Prostate gland (tissue), 2 donors: ENCODE measurements around the gene PSTK. TPM values are rescaled to one million over a fixed set of nuclear protein-coding genes. Genes with fewer than 3 reads are reported as not detected.

ENCODE experiments used
- DNase-seq: peaks from one replicate; pipeline ENCODE4 v3.0.0-alpha.2; 2019; ENCODE audit warnings: low spot score
- H3K27ac ChIP-seq, 2 donors: fragments of 200-600 bp; sonication (generic); 2 replicates each; pipeline ENCODE4 v1.5.1; 2017 to 2019
- H3K27me3 ChIP-seq: fragments of 200-600 bp; sonication (generic); replicated peaks from 2 replicates; pipeline ENCODE4 v1.5.1; 2019; ENCODE audit not compliant: insufficient read depth
- H3K36me3 ChIP-seq, 2 donors: fragments of 200-600 bp; sonication (generic); 1 replicate in 1 of 2; 2 replicates in 1 of 2; pipeline versions ENCODE4 v1.5.1 to v1.8.1; 2017 to 2019
- H3K4me1 ChIP-seq: fragments of 200-600 bp; sonication (generic); replicated peaks from 2 replicates; pipeline ENCODE4 v1.5.1; 2019
- H3K4me3 ChIP-seq, 2 donors: fragments of 200-600 bp; sonication (generic); 2 replicates each; pipeline ENCODE4 v1.5.1; 2017 to 2019
- H3K9me3 ChIP-seq: fragments of 200-600 bp; sonication (generic); 2 replicates; pipeline ENCODE4 v1.5.1; 2017
- POLR2A ChIP-seq: fragments of 450-650 bp; IDR thresholded peaks from one replicate; pipeline ENCODE4 v1.6.1; 2016; ENCODE audit warnings: antibody characterized with exemption, mild to moderate bottlenecking
- POLR2AphosphoS5 ChIP-seq: sonication (generic); formaldehyde crosslinking; IDR thresholded peaks from one replicate; pipeline ENCODE4 v1.6.1; 2017; ENCODE audit warnings: antibody characterized with exemption
- WGBS: methylation state at CpG from one replicate; pipeline ENCODE4 v1.1.5; 2018; 5-methylcytosine and 5-hydroxymethylcytosine counted together
- intact Hi-C: fragments of 100-400 bp; cut with DNase I; formaldehyde crosslinking; loops from one replicate; pipeline ENCODE4 v1.14.2; 2022
- total RNA-seq, 2 donors: library from RNA; depleted of rRNA; stranded (reverse); fragments of >200 nt; gene quantifications; one replicate each; pipeline ENCODE4 v1.1.0, GENCODE V29; 2016
- TF ChIP-seq, protein P1 (sequence below), 4 experiments: fragments of 200-600 bp in 2 of 4; fragments of 450-650 bp in 2 of 4; sonication (generic) in 2 of 4; IDR thresholded peaks; 1 replicate in 3 of 4; 2 replicates in 1 of 4; pipeline ENCODE4 v1.5.1; 2016 to 2019; ENCODE audit warnings: antibody characterized with exemption in 4 of 4, mild to moderate bottlenecking in 2 of 4, moderate library complexity in 2 of 4

PSTK gene
- total RNA-seq, 2 donors from 2014 or later = 5.1 to 10.0 TPM

DNA sequence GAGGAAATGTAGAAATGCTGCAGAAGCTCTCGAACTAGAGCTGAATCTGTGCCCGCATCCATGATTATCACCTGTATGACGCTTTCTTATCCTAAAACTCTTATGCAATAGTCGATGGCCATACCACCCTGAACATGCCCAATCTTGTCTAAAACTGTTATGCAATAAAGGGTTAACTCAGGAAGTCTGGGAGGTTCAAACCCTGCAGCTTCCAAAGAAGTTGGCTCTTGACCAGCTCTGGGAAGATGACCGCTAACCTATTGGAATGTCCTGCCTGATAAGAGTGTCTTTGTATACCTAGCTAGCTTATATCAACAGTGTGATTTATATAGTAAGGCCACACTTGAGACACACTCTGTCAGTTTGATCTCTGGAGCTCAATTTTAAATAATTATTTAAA is 22.7 kb upstream of the PSTK start:
- H3K4me1 ChIP-seq = no peaks in the 10 kb centered on the region
- DNase-seq = no peak
- 78% methylated on average over 5 of the region's 5 CpGs for WGBS
- no peak overlapping the region for H3K4me3 ChIP-seq
- TF ChIP-seq, protein P1, sequence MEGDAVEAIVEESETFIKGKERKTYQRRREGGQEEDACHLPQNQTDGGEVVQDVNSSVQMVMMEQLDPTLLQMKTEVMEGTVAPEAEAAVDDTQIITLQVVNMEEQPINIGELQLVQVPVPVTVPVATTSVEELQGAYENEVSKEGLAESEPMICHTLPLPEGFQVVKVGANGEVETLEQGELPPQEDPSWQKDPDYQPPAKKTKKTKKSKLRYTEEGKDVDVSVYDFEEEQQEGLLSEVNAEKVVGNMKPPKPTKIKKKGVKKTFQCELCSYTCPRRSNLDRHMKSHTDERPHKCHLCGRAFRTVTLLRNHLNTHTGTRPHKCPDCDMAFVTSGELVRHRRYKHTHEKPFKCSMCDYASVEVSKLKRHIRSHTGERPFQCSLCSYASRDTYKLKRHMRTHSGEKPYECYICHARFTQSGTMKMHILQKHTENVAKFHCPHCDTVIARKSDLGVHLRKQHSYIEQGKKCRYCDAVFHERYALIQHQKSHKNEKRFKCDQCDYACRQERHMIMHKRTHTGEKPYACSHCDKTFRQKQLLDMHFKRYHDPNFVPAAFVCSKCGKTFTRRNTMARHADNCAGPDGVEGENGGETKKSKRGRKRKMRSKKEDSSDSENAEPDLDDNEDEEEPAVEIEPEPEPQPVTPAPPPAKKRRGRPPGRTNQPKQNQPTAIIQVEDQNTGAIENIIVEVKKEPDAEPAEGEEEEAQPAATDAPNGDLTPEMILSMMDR (IDR thresholded peaks at IDR 0.05) = no peak
- H3K27me3 ChIP-seq = no peaks in the 10 kb centered on the region
- no peaks in the 10 kb centered on the region for H3K36me3 ChIP-seq
- H3K9me3 ChIP-seq = no peaks in the 10 kb centered on the region
- no peak overlapping the region for H3K27ac ChIP-seq
- intact Hi-C loops = no loop called here

DNA sequence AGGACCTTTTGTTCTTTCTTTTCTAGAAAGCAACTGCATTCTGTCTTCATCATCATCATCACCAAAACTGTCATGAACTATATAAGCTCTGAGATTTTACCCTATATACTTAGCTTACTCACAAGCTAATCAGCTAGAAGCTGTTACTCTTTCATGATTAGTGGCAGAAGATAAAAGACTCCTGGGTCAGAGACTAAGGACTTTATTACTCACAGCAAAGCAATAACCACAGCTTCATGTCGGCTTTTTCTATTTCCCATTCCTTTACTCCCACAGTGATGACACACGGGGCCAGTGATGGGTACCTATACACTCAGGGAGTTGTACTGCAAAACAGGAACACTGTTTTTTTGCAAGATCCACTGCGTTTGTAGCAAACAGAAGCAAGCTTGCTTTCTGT is 17.8 kb upstream of the PSTK start:
- Histone ChIP-seq H3K36me3 (no peaks in the 10 kb centered on the region), H3K9me3 (no peaks in the 10 kb centered on the region), H3K27ac (no peak overlapping the region), H3K4me3 (no peak overlapping the region), H3K4me1 (no peaks in the 10 kb centered on the region), H3K27me3 (no peaks in the 10 kb centered on the region)
- TF ChIP-seq POLR2AphosphoS5 (no peak), POLR2A (no peak)
- TF ChIP-seq, protein P1 (IDR thresholded peaks at IDR 0.05) = no peak
- DNase-seq = no peak
- intact Hi-C loops = no loop called here
- WGBS = 63% methylated on average over 3 of the region's 3 CpGs

DNA sequence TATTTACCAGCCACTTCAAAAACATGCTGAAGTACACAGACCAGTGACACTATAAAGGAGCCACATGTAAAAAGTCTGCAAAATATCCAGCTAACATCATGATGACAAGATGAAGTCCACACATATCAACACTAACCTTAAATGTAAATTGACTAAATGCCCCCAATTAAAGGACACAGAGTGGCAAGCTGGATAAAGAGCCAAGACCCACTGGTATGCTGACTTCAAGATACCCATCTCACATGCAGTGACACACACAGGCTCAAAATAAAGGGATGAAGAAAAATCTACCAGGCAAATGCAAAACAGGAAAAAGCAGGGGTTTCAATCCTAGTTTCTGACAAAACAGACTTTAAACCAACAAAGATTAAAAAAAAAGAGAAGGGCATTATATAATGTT is 13.3 kb upstream of the PSTK start:
- Histone ChIP-seq H3K4me3 (no peak overlapping the region), H3K9me3 (no peaks in the 10 kb centered on the region), H3K36me3 (no peaks in the 10 kb centered on the region), H3K27me3 (no peaks in the 10 kb centered on the region), H3K27ac (no peak overlapping the region), H3K4me1 (no peaks in the 10 kb centered on the region)
- intact Hi-C loops = no loop called here
- no peak for TF ChIP-seq POLR2AphosphoS5
- TF ChIP-seq, protein P1 (IDR thresholded peaks at IDR 0.05) = no peak
- no peak for TF ChIP-seq POLR2A
- no peak for DNase-seq

DNA sequence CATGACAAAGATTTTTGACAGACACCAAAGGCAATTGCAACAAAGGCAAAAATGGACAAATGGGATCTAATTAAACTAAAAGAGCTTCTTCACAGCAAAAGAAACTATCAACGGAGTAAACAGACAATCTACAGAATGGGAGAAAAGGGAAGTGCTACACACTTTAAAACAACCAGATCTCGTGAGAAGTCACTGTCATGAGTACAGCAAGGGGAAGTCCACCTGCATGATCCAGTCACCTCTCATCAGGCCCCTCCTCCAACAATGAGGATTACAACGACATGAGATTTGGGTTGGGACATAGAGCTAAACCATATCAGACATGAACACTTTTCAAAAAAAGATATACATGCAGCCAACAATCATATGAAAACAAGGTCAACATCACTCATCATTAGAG is 11.5 kb upstream of the PSTK start:
- Histone ChIP-seq H3K36me3 (no peaks in the 10 kb centered on the region), H3K4me3 (no peak overlapping the region), H3K9me3 (no peaks in the 10 kb centered on the region), H3K27me3 (no peaks in the 10 kb centered on the region), H3K4me1 (no peaks in the 10 kb centered on the region), H3K27ac (no peak overlapping the region)
- no peak for DNase-seq
- TF ChIP-seq POLR2AphosphoS5 = no peak
- TF ChIP-seq POLR2A = no peak
- TF ChIP-seq, protein P1 (IDR thresholded peaks at IDR 0.05) = no peak
- 85% methylated on average over 3 of the region's 3 CpGs for WGBS
- intact Hi-C loops = no loop called here

DNA sequence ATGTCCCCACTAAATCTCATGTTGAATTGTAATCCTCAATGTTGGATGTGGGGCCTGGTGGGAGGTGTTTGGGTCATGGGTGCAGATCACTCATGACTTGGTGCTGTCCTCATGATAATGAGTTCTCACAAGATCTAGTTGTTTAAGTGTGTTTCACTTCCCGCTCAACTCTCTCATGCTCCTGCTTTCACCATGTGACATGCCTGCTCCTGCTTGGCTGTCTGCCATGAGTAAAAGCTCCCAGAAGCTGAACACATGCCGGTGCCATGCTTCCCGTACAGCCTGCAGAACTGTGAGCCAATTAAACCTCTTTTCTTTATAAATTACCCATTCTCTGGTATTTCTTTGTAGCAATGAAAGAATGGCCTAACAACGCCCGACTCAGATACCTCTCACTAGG is 6.2 kb upstream of the PSTK start:
- Histone ChIP-seq H3K4me3 (no peak overlapping the region), H3K27me3 (no peaks in the 10 kb centered on the region), H3K36me3 (no peaks in the 10 kb centered on the region), H3K27ac (no peak overlapping the region), H3K4me1 (no peaks in the 10 kb centered on the region), H3K9me3 (no peaks in the 10 kb centered on the region)
- intact Hi-C loops = no loop called here
- WGBS = 51% methylated on average over 5 of the region's 5 CpGs
- no peak for DNase-seq
- TF ChIP-seq POLR2AphosphoS5 (no peak), POLR2A (no peak)
- TF ChIP-seq, protein P1 (IDR thresholded peaks at IDR 0.05) = no peak
